Adrenal gland (tissue), 5 donors: ENCODE measurements around the gene EGR4.
A peak's percentile ranks its signal among the peaks of the same experiment; 100 is the strongest.

Experiments used
- CTCF ChIP-seq, 6 experiments: fragments of 450-650 bp in 4 of 6; fragments of 200-600 bp in 2 of 6; sonication (generic) in 1 of 6; IDR thresholded peaks; 1 replicate in 5 of 6; 2 replicates in 1 of 6; pipeline versions ENCODE4 v1.5.1 to v1.8.0; 2016 to 2021; ENCODE audit warnings: antibody characterized with exemption in 6 of 6, mild to moderate bottlenecking in 2 of 6, moderate library complexity in 1 of 6
- POLR2A ChIP-seq, 2 donors: fragments of 450-650 bp; IDR thresholded peaks; one replicate each; pipeline ENCODE4 v1.6.1; 2017; ENCODE audit warnings: antibody characterized with exemption in 2 of 2, mild to moderate bottlenecking in 2 of 2, moderate library complexity in 1 of 2
- donor health status: DM: no; HTN: no; CAD: no.

GRCh38 chr2:73253901-73254300 is 39.4 kb downstream of the EGR4 start:
- no peak for TF ChIP-seq CTCF (IDR thresholded peaks at IDR 0.05)
- peak in 1 of 2 donors; percentile 17 for TF ChIP-seq POLR2A (IDR thresholded peaks at IDR 0.05)
